ENCODE results near the gene RHBG. TPM values are rescaled to one million over a fixed set of nuclear protein-coding genes. Genes with fewer than 3 reads are reported as not detected.

RHBG gene
- total and polyA plus RNA-seq, 8 donors = 0.16 to 3.5 (median 0.58) TPM

GRCh38 chr1:156356875-156357534, 12.0 kb upstream of the RHBG start:
- Histone ChIP-seq H3K4me1 (no peaks in the 10 kb centered on the region), H3K4me3 (no peak overlapping the region), H3K27ac (no peak overlapping the region), H3K27me3 (no peaks in the 10 kb centered on the region), H3K36me3 (no peaks in the 10 kb centered on the region), H3K9me3 (no peaks in the 10 kb centered on the region)
- FAIRE-seq (no peak), ATAC-seq (peak; percentile 97 to 100 (median 99)), DNase-seq (peak; percentile 75 to 92 (median 84))
- WGBS, 2 donors = 9 to 10% methylated on average over 22 of the region's 22 CpGs
- intact Hi-C loops (cut with DNase I) = no loop called here
- TF ChIP-seq CTCF (IDR thresholded peaks at IDR 0.05) = peak; percentile 59 to 94 (median 80)

- Histone ChIP-seq H3K9me3 (no peaks in the 10 kb centered on the region), H3K27me3 (no peaks in the 10 kb centered on the region), H3K36me3 (no peaks in the 10 kb centered on the region), H3K27ac (no peak overlapping the region), H3K4me3 (no peak overlapping the region), H3K4me1 (no peaks in the 10 kb centered on the region)
- 79 to 85% methylated on average over 2 of the region's 2 CpGs for WGBS, 2 donors
- intact Hi-C loops (cut with DNase I) = no loop called here
- TF ChIP-seq CTCF (IDR thresholded peaks at IDR 0.05) = no peak
- no peak for FAIRE-seq
- no peak for ATAC-seq
- no peak for DNase-seq
These were observed 11.0 kb upstream of the RHBG start for GRCh38 chr1:156357977-156358376.

- FAIRE-seq (no peak), ATAC-seq (no peak), DNase-seq (no peak)
- H3K4me1 ChIP-seq = no peaks in the 10 kb centered on the region
- H3K27me3 ChIP-seq = no peaks in the 10 kb centered on the region
- no peak overlapping the region for H3K4me3 ChIP-seq
- 94 to 95% methylated on average over 1 of the region's 1 CpG for WGBS, 2 donors
- no peaks in the 10 kb centered on the region for H3K36me3 ChIP-seq
- intact Hi-C loops (cut with DNase I) = no loop called here
- no peak for TF ChIP-seq CTCF (IDR thresholded peaks at IDR 0.05)
- H3K9me3 ChIP-seq = no peaks in the 10 kb centered on the region
- no peak overlapping the region for H3K27ac ChIP-seq
These were observed 10.4 kb upstream of the RHBG start for GRCh38 chr1:156358641-156359040.

GRCh38 chr1:156359249-156359648, 9.8 kb upstream of the RHBG start:
- H3K4me1 ChIP-seq = no peaks in the 10 kb centered on the region
- no peaks in the 10 kb centered on the region for H3K36me3 ChIP-seq
- no peak for TF ChIP-seq CTCF (IDR thresholded peaks at IDR 0.05)
- H3K27me3 ChIP-seq = no peaks in the 10 kb centered on the region
- H3K9me3 ChIP-seq = no peaks in the 10 kb centered on the region
- no peak for ATAC-seq
- DNase-seq = no peak
- no peak overlapping the region for H3K27ac ChIP-seq
- intact Hi-C loops (cut with DNase I) = no loop called here
- H3K4me3 ChIP-seq = no peak overlapping the region
- WGBS, 2 donors = 89 to 94% methylated on average over 3 of the region's 3 CpGs
- no peak for FAIRE-seq

GRCh38 chr1:156359973-156360372, 9.0 kb upstream of the RHBG start:
- no peaks in the 10 kb centered on the region for H3K4me1 ChIP-seq
- no peak for TF ChIP-seq CTCF (IDR thresholded peaks at IDR 0.05)
- H3K27me3 ChIP-seq = no peaks in the 10 kb centered on the region
- no peaks in the 10 kb centered on the region for H3K9me3 ChIP-seq
- intact Hi-C loops (cut with DNase I) = no loop called here
- 57 to 63% methylated on average over 6 of the region's 6 CpGs for WGBS, 2 donors
- no peak for ATAC-seq
- DNase-seq = no peak
- H3K4me3 ChIP-seq = no peak overlapping the region
- H3K36me3 ChIP-seq = no peaks in the 10 kb centered on the region
- FAIRE-seq = no peak
- no peak overlapping the region for H3K27ac ChIP-seq

All from pancreas (tissue), 10 donors.